DOHH2 (cell line): ENCODE measurements around the gene PHLPP1.

Experiments used
- H3F3A ChIP-seq: fragments of 200-600 bp; sonication (generic), shearing (Covaris generic); 2 replicates; pipeline ENCODE4 v1.6.0; 2016; ENCODE audit warnings: antibody characterized with exemption, mild to moderate bottlenecking; ENCODE audit not compliant: control insufficient read depth, insufficient read depth
- H3K27ac ChIP-seq: fragments of 200-600 bp; sonication (generic); 2 replicates; pipeline ENCODE4 v1.5.1; 2014; ENCODE audit warnings: low read depth, mild to moderate bottlenecking, low read length, moderate library complexity
- H3K27me3 ChIP-seq: fragments of 200-600 bp; sonication (generic); 2 replicates; pipeline ENCODE4 v1.6.1; 2014; ENCODE audit warnings: mild to moderate bottlenecking, low read length, mixed read lengths; ENCODE audit not compliant: control insufficient read depth
- H3K36me3 ChIP-seq: fragments of 200-600 bp; sonication (generic); 2 replicates; pipeline ENCODE4 v1.6.1; 2014; ENCODE audit warnings: mild to moderate bottlenecking, low read length, moderate library complexity, mixed read lengths; ENCODE audit not compliant: control insufficient read depth
- H3K4me1 ChIP-seq: fragments of 200-600 bp; sonication (generic); 2 replicates; pipeline ENCODE4 v1.6.1; 2014; ENCODE audit warnings: mild to moderate bottlenecking, low read length, mixed read lengths; ENCODE audit not compliant: control insufficient read depth
- H3K4me2 ChIP-seq: fragments of 200-600 bp; sonication (generic); 2 replicates; pipeline ENCODE4 v1.6.0; 2014; ENCODE audit warnings: mild to moderate bottlenecking, low read length, moderate library complexity
- H3K4me3 ChIP-seq: fragments of 200-600 bp; sonication (generic); 2 replicates; pipeline ENCODE4 v1.5.1; 2014; ENCODE audit warnings: mild to moderate bottlenecking, low read length, mixed read lengths
- H3K79me2 ChIP-seq: fragments of 200-600 bp; sonication (generic); 2 replicates; pipeline ENCODE4 v1.6.1; 2014; ENCODE audit warnings: mild to moderate bottlenecking, low read length, mixed read lengths; ENCODE audit not compliant: control insufficient read depth
- H3K9me2 ChIP-seq: fragments of 200-600 bp; sonication (generic); replicated peaks from 2 replicates; pipeline ENCODE4 v1.6.1; 2014; ENCODE audit warnings: mild to moderate bottlenecking, low read length, mixed read lengths; ENCODE audit not compliant: control insufficient read depth
- H3K9me3 ChIP-seq: fragments of 200-600 bp; sonication (generic); 2 replicates; pipeline ENCODE4 v1.6.1; 2014; ENCODE audit warnings: antibody characterized with exemption, low read length, mixed read lengths; ENCODE audit not compliant: control insufficient read depth, insufficient read depth
- H4K20me1 ChIP-seq: fragments of 200-600 bp; sonication (generic); 2 replicates; pipeline ENCODE4 v1.6.0; 2014; ENCODE audit warnings: low read depth, mild to moderate bottlenecking, antibody characterized with exemption, low read length, moderate library complexity; ENCODE audit not compliant: control insufficient read depth, insufficient read depth
- CTCF ChIP-seq: fragments of 200-600 bp; sonication (generic); IDR thresholded peaks from one replicate; pipeline ENCODE4 v1.5.1; 2014; ENCODE audit warnings: antibody characterized with exemption, mild to moderate bottlenecking, low read depth, low read length; ENCODE audit not compliant: poor library complexity, severe bottlenecking
- EZH2phosphoT487 ChIP-seq: fragments of 200-600 bp; sonication (generic); IDR thresholded peaks from 2 replicates; pipeline ENCODE4 v1.6.1; 2017; ENCODE audit warnings: borderline replicate concordance, mild to moderate bottlenecking, antibody characterized with exemption, low read length, moderate library complexity, mixed read lengths

The PHLPP1 gene

GRCh38 chr18:62857263-62857976 is 142.1 kb downstream of the PHLPP1 start:
- no peaks in the 10 kb centered on the region for H3K9me3 ChIP-seq
- H3K9me2 ChIP-seq = no peaks in the 10 kb centered on the region
- no peaks in the 10 kb centered on the region for H3K4me1 ChIP-seq
- no peaks in the 10 kb centered on the region for H3K79me2 ChIP-seq
- no peaks in the 10 kb centered on the region for H3F3A ChIP-seq
- no peaks in the 10 kb centered on the region; the same call in 1 of the 2 replicates for H3K36me3 ChIP-seq
- TF ChIP-seq EZH2phosphoT487 (no peak), CTCF (no peak)
- no peak overlapping the region for H3K27ac ChIP-seq
- H3K4me2 ChIP-seq = no peak overlapping the region
- H3K27me3 ChIP-seq = no peaks in the 10 kb centered on the region
- H4K20me1 ChIP-seq = no peaks in the 10 kb centered on the region
- no peak overlapping the region for H3K4me3 ChIP-seq

- Histone ChIP-seq H3K4me2 (no peak overlapping the region), H3F3A (no peaks in the 10 kb centered on the region), H3K27me3 (no peaks in the 10 kb centered on the region), H4K20me1 (no peaks in the 10 kb centered on the region), H3K4me3 (no peak overlapping the region), H3K9me2 (no peaks in the 10 kb centered on the region), H3K9me3 (no peaks in the 10 kb centered on the region), H3K27ac (no peak overlapping the region), H3K79me2 (no peaks in the 10 kb centered on the region), H3K36me3 (no peaks in the 10 kb centered on the region; the same call in 1 of the 2 replicates), H3K4me1 (no peaks in the 10 kb centered on the region)
- TF ChIP-seq EZH2phosphoT487 (no peak), CTCF (no peak)
These were observed 144.7 kb downstream of the PHLPP1 start for GRCh38 chr18:62860062-62860461.

GRCh38 chr18:62862466-62862865 is 147.1 kb downstream of the PHLPP1 start:
- no peaks in the 10 kb centered on the region for H3K4me1 ChIP-seq
- H3K9me2 ChIP-seq = no peaks in the 10 kb centered on the region
- no peak overlapping the region for H3K4me2 ChIP-seq
- no peaks in the 10 kb centered on the region for H4K20me1 ChIP-seq
- TF ChIP-seq CTCF (no peak), EZH2phosphoT487 (no peak)
- H3K4me3 ChIP-seq = no peak overlapping the region
- H3F3A ChIP-seq = no peaks in the 10 kb centered on the region
- H3K27ac ChIP-seq = no peak overlapping the region
- H3K79me2 ChIP-seq = no peaks in the 10 kb centered on the region
- no peaks in the 10 kb centered on the region; the same call in 1 of the 2 replicates for H3K36me3 ChIP-seq
- no peaks in the 10 kb centered on the region for H3K27me3 ChIP-seq
- no peaks in the 10 kb centered on the region for H3K9me3 ChIP-seq
